Skin of body (tissue), 2 donors: ENCODE results near the gene CRADD. TPM values are rescaled to one million over a fixed set of nuclear protein-coding genes. Genes with fewer than 3 reads are reported as not detected.
"Not testable (repeated sequence)": the region's sequence is repeated elsewhere in the genome, so short reads cannot be mapped to it uniquely, and the experiment has no call there.

ENCODE experiments used
- DNase-seq: peaks from one replicate; lab custom pipeline; 2025; lab: John Stamatoyannopoulos, UW
- total RNA-seq: library from RNA; depleted of rRNA; stranded (reverse); fragments of >200 nt; gene quantifications from one replicate; pipeline ENCODE4 v1.2.3, GENCODE V29; 2014

The CRADD gene
- total RNA-seq, 1 donor from 2014 or later, result 15.5 TPM

GRCh38 chr12:93757792-93758694, 80.9 kb downstream of the CRADD start:
- DNase-seq, result no peak

- DNase-seq, result no peak
Measured at GRCh38 chr12:93758801-93759373, 81.7 kb downstream of the CRADD start.

GRCh38 chr12:93759512-93760081, 82.4 kb downstream of the CRADD start:
- no peak for DNase-seq

- DNase-seq, result no peak
Measured at GRCh38 chr12:93760275-93760875, 83.2 kb downstream of the CRADD start.

DNA sequence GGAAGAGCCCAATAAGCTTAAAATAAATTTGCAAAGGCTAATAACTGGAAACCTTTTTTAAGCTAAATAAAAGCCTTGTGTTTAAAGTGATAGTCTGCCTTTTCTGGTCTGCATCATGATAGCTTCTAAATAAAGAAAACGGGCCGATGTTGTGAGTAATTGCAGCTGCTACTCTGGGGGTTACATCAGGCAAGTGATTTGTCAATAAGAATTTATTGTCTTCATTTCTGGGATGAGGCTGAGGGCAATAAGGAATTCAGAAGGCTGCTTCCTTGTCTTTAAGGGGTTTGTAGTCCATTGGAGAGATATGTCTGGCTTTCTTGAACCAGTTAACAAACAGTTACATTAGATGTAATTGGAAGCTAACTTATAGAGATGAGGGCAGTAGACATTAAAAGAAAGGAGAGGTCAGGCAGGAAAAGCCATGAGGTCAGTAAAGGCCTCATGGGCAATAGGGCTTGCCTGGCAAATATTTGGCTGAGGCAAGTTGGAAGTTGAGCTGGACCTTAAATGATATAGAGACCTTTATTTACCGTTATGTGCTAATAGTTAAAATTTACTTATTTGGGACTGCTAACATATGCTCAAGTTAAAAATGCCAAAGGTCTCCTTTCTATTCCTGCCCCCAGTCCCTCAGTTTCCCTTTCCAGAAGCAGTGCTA, 85.0 kb downstream of the CRADD start:
- DNase-seq, result no peak

DNA sequence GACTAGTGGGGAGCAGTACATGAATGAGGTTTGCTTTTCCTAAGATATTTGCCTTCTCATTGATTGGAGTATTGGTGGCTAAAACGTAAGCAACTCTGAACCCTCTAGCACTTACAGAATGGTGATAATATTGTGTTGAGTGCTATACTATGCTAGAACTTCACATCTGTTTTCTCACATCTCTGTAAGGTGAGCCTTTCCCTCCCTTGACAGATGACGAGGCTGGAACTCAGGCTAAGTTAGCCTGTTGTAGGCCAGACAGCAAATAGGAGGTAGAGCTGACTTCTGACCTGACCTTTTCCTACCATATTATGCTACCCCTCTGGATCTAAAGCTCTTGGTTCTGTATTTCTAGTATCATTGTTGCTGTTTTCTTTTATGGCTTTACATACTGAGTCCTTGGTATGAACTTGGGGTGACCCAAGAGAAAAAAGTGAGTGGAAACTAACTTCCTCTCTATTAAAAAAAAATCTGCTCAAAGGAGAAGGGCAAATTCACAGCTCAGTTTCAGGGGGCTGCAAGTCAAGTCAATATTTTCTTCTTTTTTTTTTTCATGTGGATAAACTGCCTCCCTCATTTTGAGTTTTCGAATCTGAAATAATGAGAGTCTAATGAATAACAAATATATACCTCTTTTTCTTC, 85.9 kb downstream of the CRADD start:
- no peak for DNase-seq

- DNase-seq, result no peak
Measured at GRCh38 chr12:93763746-93764147, 86.6 kb downstream of the CRADD start.

GRCh38 chr12:93766371-93766770, 89.2 kb downstream of the CRADD start:
- DNase-seq, result no peak

DNA sequence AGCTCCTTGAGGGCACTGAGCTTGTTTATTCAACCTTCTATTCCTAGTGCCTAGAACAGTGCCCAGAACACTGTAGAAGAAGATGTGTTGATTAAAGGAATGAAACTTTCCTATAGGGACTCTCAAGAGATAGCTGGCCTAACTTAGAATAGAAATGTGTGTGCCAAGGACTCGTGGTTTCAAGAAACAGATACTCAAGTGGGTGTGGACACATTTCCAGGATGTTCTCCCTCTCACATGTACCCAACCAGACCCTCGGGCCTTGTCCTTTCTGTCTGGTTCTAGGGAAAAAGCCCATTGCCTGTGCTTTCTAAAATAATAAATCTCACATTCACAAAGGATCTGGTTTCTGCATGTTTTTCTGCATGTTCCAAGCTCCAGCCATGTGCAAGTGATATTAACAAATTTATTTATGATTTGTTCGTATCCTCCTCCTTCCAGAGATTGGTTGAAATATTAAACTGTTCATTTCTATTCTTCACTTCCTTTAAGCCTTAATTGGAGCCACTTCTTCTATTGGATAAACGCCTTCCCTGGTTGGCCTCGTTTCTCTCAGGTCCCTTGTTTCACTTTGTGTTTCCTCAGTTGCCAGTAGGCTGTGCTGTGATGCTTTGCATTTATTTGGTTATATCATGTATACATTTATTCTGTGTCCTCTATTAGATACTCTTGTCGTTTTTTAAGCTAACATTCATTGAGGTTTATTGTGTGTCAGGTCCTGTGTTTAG, 89.8 kb downstream of the CRADD start:
- peak; percentile 89 for DNase-seq

DNA sequence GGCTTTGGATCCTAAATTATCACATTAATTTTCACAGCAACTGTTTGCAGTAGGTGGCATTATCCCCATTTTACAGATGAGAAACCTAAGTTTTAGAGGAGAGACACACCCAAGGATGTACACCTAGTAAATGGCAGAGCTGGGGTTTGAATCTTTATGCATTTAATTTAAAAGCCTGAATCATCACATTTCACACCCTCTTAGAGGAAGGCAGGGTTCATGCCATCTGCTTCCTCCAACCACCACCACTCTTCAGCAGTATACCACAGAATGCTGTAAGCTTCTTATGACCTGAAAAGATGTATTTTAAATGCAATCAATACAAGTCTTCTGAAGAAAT, 90.3 kb downstream of the CRADD start:
- no peak for DNase-seq

- DNase-seq, result no peak
Measured at GRCh38 chr12:93772003-93772700, 95.0 kb downstream of the CRADD start.

DNA sequence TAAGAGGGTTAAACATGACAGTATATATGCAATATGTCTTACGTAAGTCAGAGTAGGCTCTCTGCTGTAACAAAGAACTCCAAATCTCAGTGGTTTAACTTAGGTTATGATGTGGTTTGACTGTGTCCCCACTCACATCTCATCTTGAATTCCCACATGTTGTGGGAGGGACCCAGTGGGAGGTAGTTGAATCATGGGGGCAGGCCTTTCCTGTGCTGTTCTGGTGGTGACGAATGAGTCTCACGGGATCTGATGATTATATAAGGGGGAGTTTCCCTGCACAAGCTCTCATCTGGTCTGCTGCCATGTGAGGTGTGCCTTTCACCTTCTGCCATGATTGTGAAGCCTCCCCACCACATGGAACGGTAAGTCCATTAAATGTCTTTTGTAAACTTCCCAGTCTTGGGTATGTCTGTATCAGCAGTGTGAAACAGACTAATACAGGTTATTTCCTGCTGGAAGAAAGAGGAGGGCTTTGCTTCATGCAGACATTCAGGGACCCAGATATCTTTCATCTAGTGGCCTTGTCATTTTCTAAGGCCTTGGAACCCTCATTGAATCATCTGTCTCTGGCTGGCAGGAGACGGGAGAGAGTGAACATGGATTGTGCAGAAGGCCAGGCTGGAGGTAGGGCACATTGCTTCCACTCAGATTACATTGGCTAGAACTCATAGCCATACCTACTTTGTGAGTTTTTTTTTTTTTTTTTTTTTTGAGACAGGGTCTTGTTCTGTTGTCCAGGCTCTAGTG, 96.1 kb downstream of the CRADD start:
- DNase-seq, result no peak

GRCh38 chr12:93776581-93777018, 99.4 kb downstream of the CRADD start:
- DNase-seq, result no peak

DNA sequence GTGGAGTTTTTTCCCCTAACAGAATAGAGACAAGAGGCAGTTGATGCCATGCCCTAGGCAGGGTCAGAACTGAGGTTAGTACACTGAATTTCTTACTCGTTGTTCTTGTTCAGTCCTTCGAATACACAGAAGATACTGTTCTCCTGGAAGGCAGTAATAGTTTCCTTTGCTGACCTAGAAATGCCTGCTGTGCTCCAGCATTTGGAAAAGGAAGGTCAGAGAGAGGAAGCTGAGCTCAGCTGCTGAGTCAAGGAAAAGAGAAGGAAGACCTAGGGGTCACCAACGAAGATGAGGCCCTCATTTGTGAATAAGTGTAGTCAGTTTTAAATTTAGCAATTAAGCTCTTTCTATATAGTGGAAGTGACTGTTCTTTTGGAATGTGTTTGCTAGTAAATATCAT, 100.1 kb downstream of the CRADD start:
- peak; percentile 38 for DNase-seq

- peak; percentile 92 for DNase-seq
Measured at GRCh38 chr12:93778306-93778705, 101.1 kb downstream of the CRADD start.

- no peak for DNase-seq
Measured at GRCh38 chr12:93778766-93779165, 101.6 kb downstream of the CRADD start.

DNA sequence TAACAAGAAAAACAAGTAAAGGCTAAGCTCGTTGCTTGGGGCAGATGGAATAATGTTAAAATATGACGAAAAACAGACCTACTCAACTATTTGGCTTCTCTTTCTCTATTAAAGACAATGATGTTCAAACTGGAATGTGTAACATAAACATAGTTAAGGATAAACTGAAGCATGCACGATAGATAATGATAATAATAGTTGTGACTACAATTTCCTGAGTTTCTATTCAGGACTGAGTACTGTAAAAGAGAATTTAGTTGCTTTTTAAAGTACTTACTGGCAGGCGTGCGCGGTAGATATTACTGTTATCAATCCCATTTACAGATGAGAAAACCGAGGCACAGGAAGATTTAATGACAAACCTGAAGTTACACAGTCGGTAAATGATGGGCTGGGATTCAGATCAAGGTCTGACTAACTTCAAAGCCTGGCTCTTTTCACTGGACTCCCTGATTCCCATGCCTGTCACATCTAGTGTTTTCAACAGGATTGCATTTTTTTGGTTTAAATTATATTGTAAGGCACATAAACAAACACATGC, 103.0 kb downstream of the CRADD start:
- no peak for DNase-seq

- DNase-seq, result not testable (repeated sequence)
Measured at GRCh38 chr12:93780886-93781285, 103.7 kb downstream of the CRADD start.

- DNase-seq, result not testable (repeated sequence)
Measured at GRCh38 chr12:93781961-93782360, 104.8 kb downstream of the CRADD start.
